Tibial nerve (tissue), 3 donors: Measurements from ENCODE around the gene SOX8.

Source experiments
- POLR2A ChIP-seq, 2 donors: fragments of 450-650 bp; IDR thresholded peaks; one replicate each; pipeline ENCODE4 v1.6.1; 2017; ENCODE audit warnings: antibody characterized with exemption in 2 of 2, mild to moderate bottlenecking in 2 of 2, moderate library complexity in 2 of 2
- TF ChIP-seq, protein P1 (sequence below), 5 experiments: fragments of 200-600 bp in 3 of 5; fragments of 450-650 bp in 2 of 5; sonication (generic) in 3 of 5; IDR thresholded peaks; one replicate each; pipeline ENCODE4 v1.5.1; 2016 to 2019; ENCODE audit warnings: antibody characterized with exemption in 5 of 5, mild to moderate bottlenecking in 3 of 5, moderate library complexity in 2 of 5

DNA sequence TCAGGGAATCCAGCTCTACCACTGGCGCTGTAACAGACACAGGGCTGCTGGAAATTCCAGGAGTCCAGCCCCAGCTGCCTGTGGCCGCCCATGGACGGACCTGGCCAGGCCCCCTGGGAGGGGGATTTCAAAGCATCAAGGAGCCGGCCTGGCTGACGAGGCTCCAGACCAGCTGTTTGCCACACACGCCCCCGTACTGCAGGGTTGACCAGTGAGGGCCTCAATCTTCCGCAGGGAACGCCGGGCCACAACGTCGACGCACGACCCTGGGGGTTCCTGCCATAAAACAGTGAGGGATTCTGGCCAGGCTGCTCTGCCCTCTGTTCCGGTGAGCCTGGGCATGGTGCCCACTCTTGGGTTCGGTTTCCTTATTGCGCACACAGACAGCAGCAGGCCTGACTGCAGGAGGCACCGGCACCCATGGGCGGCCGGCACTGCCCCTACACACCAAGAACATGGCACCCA lies 14.5 kb upstream of the SOX8 start:
- TF ChIP-seq, protein P1, sequence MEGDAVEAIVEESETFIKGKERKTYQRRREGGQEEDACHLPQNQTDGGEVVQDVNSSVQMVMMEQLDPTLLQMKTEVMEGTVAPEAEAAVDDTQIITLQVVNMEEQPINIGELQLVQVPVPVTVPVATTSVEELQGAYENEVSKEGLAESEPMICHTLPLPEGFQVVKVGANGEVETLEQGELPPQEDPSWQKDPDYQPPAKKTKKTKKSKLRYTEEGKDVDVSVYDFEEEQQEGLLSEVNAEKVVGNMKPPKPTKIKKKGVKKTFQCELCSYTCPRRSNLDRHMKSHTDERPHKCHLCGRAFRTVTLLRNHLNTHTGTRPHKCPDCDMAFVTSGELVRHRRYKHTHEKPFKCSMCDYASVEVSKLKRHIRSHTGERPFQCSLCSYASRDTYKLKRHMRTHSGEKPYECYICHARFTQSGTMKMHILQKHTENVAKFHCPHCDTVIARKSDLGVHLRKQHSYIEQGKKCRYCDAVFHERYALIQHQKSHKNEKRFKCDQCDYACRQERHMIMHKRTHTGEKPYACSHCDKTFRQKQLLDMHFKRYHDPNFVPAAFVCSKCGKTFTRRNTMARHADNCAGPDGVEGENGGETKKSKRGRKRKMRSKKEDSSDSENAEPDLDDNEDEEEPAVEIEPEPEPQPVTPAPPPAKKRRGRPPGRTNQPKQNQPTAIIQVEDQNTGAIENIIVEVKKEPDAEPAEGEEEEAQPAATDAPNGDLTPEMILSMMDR (IDR thresholded peaks at IDR 0.05), result no peak
- TF ChIP-seq POLR2A (IDR thresholded peaks at IDR 0.05), result no peak
